SK-N-MC (cell line): Measurements from ENCODE around the gene GLYATL2.

Source experiments
- DNase-seq: peaks from one replicate; pipeline ENCODE4 v3.0.0-alpha.2; 2011; ENCODE audit warnings: low read depth, low spot score
- H3K27ac ChIP-seq: fragments of 200-600 bp; sonication (generic); 2 replicates; pipeline ENCODE4 v1.5.1; 2016; ENCODE audit warnings: mixed run types
- H3K36me3 ChIP-seq: fragments of 200-600 bp; sonication (generic); 2 replicates; pipeline ENCODE4 v1.6.1; 2017; ENCODE audit warnings: antibody characterized with exemption, low read length, mixed read lengths; ENCODE audit not compliant: insufficient read depth
- H3K4me3 ChIP-seq: fragments of 200-600 bp; sonication (generic); 2 replicates; pipeline ENCODE4 v1.5.1; 2016
- H3K9ac ChIP-seq: fragments of 200-600 bp; sonication (generic); 2 replicates; pipeline ENCODE4 v1.8.0; 2017; ENCODE audit warnings: mixed run types, mixed read lengths; ENCODE audit not compliant: insufficient read length
- H3K9me3 ChIP-seq: fragments of 200-600 bp; sonication (generic); 2 replicates; pipeline ENCODE4 v1.6.1; 2017; ENCODE audit warnings: low read depth, mild to moderate bottlenecking, antibody characterized with exemption, low read length, moderate library complexity, mixed read lengths
- EZH2 ChIP-seq: fragments of 200-600 bp; sonication (generic); IDR thresholded peaks from one replicate; pipeline ENCODE4 v1.6.1; 2017; ENCODE audit warnings: antibody characterized with exemption
- FOXP2 ChIP-seq: optimal IDR thresholded peaks from 2 replicates; pipeline ENCODE3; 2011; ENCODE audit warnings: mild to moderate bottlenecking, moderate library complexity; ENCODE audit not compliant: insufficient read depth; ENCODE audit errors: extremely low read length, control extremely low read depth
- POLR2AphosphoS5 ChIP-seq: IDR thresholded peaks from 2 replicates; pipeline ENCODE4 v1.6.1; 2012; ENCODE audit warnings: mild to moderate bottlenecking, low read depth, low read length, borderline replicate concordance

Gene GLYATL2

DNA sequence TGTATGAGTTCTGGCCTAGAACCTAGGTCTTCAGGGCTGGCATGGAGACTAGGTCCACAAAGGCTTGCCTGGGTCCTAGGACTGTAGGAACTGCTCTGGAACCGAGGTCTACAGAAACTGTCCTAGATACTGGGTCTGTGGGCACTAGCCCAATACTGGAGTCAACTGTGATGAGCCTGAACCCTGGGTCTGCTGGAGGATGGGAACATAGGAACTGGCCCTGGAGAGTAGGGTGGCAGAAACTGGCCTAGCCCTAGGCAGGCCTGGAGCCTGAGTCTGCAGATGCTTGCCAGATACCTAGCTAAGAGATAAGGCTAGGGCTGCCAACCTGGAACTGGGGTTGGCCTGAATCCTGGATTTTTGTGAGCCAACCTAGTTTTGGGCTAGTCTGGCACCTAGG is 19.2 kb upstream of the GLYATL2 start:
- no peak overlapping the region for H3K9ac ChIP-seq
- H3K4me3 ChIP-seq, result no peak overlapping the region
- H3K27ac ChIP-seq, result no peak overlapping the region
- no peaks in the 10 kb centered on the region for H3K36me3 ChIP-seq
- TF ChIP-seq EZH2 (no peak), POLR2AphosphoS5 (no peak), FOXP2 (no peak)
- no peaks in the 10 kb centered on the region for H3K9me3 ChIP-seq
- DNase-seq, result no peak

DNA sequence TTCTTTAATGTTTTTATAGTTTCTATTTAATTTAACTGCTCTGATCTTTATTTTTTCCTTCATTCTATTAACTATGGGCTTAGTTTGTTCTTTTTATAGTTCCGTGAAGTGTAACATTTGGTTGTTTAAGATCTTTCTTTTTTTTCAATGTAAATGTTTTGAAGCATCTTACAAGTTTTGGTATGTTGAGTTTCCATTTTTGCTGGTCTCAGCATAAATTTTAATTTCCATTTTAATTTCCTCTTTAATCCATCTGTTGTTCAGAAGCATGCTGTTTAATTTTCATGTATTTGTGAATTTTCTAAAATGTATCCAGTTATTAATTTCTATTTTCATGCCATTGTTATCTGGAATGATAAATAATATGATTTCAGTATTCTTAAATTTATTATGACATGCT is 17.0 kb upstream of the GLYATL2 start:
- H3K9ac ChIP-seq, result no peak overlapping the region
- no peak overlapping the region for H3K27ac ChIP-seq
- no peak for TF ChIP-seq FOXP2
- no peak for TF ChIP-seq POLR2AphosphoS5
- no peak for TF ChIP-seq EZH2
- no peak for DNase-seq
- H3K9me3 ChIP-seq, result no peaks in the 10 kb centered on the region
- no peaks in the 10 kb centered on the region for H3K36me3 ChIP-seq
- no peak overlapping the region for H3K4me3 ChIP-seq

DNA sequence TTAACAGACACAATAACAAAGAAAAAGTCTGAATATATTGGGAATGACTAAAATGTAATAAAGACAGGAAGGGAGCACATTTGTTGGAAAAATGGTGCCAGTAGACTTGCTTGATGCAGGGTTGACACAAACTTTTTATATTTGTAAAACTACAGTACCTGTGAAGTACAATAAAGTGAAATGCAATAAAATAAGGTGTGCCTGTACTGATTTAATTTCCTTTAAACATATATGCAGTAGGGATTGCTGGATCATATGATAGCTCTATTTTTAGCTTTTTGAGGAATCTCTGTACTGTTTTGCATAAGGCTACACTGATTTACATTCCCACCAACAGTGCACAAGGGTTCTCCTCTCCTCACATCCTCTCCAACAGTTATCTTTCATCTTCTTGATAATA is 12.3 kb upstream of the GLYATL2 start:
- Histone ChIP-seq H3K27ac (no peak overlapping the region), H3K9me3 (no peaks in the 10 kb centered on the region)
- DNase-seq, result no peak

DNA sequence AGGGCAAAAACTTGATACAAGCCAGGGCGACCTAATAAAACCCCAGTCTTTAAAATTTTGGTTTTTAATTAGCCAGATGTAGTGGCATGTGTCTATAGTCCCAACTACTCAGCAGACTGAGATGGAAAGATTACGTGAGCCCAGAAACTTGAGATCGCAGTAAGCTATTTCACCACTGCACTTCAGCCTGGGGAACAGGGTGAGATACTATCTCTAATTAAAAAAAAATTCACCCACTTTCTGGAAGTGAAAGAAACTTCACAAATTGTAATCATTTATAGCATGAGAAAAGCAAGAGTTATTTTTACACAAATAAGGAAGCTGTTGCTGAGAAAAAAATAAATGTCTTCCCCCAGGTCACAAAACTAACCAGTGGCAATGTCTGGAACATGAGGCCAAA is 882 bp upstream of the GLYATL2 start:
- no peaks in the 10 kb centered on the region for H3K9me3 ChIP-seq

More for the DNA sequence above, 12.3 kb upstream of the GLYATL2 start:
- Histone ChIP-seq H3K4me3 (no peak overlapping the region), H3K9ac (no peak overlapping the region), H3K36me3 (no peaks in the 10 kb centered on the region)
- TF ChIP-seq EZH2, result no peak
- no peak for TF ChIP-seq FOXP2

DNA sequence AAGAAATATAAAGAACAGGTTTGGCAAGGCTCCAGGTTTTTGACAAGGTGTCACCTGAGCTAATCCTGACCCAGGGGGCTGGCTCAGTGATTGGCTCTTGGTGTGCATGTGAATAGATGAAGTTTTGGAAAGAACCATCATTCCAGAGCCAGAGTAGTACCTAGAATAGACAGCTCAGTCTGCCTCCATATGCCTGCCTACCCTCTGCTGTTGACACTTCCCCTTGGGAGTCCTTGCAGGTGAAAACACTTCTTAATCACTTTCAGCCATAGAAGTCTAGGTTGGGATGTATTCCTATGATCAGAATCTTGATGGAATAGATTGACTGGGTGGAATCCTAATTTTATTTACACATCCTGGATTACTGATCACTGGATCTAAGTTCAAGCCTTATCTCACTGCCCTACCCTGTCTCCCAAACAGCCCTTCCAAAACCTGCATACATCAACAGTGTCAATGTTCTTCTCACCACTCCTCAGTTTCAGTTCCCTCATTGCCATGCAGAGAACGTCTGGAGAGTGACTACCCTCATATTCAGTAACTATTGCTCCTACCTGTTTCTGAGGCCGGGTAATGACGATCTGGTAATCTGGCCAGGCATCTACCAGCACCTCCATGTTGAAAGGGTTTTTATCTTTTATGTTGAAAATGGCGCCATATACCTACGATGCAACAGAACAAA is 6.7 kb downstream of the GLYATL2 start:
- no peak for DNase-seq
- no peak overlapping the region for H3K9ac ChIP-seq
- TF ChIP-seq POLR2AphosphoS5 (no peak), FOXP2 (no peak), EZH2 (no peak)
- H3K9me3 ChIP-seq, result no peaks in the 10 kb centered on the region
- H3K4me3 ChIP-seq, result no peak overlapping the region
- H3K27ac ChIP-seq, result no peak overlapping the region
- H3K36me3 ChIP-seq, result no peaks in the 10 kb centered on the region

More for the DNA sequence above, 882 bp upstream of the GLYATL2 start:
- Histone ChIP-seq H3K36me3 (no peaks in the 10 kb centered on the region), H3K4me3 (0 out of 2 replicates have a peak overlapping the region, but pooled peaks have one; percentile 26), H3K9ac (no peak overlapping the region), H3K27ac (no peak overlapping the region)
- DNase-seq, result peak; percentile 22
- no peak for TF ChIP-seq POLR2AphosphoS5
- no peak for TF ChIP-seq FOXP2
- TF ChIP-seq EZH2, result no peak

DNA sequence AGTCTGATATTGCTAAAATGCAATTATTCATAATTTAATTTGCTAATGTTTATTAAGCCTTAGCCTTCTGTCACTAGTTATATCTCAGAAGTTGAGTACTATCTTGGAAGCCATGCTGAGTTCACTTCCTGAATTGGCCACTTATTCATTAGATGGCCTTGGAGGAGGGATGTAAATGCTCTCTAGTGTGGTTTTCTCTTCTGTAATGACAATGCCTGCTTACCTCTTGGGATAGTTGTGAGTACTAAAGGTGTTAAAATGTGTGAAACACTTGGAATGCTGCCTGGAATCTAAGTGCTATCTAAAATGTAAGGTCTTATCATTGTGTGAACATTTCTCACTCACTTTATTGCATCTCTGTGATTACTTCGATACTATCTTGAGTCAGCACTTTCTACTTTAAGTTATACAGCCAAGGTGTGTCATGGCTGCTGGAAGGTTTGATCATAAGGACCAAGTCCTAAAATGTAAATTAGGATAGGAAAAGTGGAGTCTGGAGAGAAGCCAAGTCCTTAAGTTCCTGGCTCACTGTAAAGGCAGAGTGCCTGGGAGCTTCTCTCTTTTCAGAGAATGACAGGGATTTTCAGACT is 12.4 kb downstream of the GLYATL2 start:
- DNase-seq, result no peak
- no peak for TF ChIP-seq EZH2
- H3K9ac ChIP-seq, result no peak overlapping the region
- no peaks in the 10 kb centered on the region for H3K9me3 ChIP-seq
- H3K27ac ChIP-seq, result no peak overlapping the region
- H3K4me3 ChIP-seq, result no peak overlapping the region
- no peaks in the 10 kb centered on the region for H3K36me3 ChIP-seq

DNA sequence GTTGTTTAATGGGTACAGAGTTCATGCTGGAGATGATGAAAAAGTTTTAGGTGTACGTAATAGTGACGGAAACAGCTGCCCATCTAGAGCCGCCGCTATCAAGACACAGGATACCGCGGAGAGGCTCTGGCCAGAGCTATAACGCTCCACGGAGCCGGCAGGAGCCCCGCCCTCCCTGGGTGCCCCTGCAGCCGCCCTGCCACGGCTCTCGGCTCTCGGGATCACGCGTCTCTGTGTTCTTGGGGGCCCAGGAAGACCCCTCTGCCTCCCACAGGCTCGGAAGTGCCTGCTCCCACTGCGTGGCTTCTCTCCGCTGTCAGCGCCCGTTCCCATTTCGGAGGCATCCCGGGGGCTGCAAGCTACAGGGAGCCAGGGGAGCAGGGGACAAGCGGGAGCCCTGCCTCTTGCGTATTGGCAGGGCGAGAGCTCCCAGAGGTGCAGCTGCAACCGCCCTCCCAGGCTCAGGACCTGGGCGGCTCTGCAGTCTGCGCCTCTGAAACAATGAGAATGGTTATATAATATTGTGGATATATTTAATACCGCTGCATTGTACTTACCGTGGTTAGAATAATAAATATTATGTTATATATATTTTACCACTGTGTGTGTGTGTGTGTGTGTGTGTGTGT is 13.7 kb downstream of the GLYATL2 start:
- no peak for DNase-seq
- Histone ChIP-seq H3K4me3 (no peak overlapping the region), H3K36me3 (no peaks in the 10 kb centered on the region), H3K27ac (no peak overlapping the region), H3K9ac (no peak overlapping the region), H3K9me3 (no peaks in the 10 kb centered on the region)
- no peak for TF ChIP-seq FOXP2
- no peak for TF ChIP-seq POLR2AphosphoS5
- no peak for TF ChIP-seq EZH2

DNA sequence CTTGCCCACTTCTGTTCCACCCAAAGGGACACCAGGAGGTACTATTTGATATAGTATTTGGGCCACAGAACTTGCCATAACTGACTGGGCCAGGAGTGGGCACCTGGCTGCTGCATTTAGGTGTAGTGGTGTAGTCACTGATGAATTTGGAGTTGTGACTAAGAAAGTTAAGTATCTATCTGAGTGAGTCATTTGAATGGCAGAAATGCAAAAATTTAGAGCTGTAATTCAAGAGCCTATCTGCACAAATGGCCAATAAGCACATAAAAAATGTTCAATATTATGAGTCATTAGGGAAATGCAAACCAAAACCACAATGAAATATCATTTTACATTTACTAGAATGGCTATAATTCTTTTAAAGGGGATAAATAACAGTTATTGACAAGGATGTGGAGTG is 14.7 kb downstream of the GLYATL2 start:
- H3K36me3 ChIP-seq, result no peaks in the 10 kb centered on the region
- no peak overlapping the region for H3K4me3 ChIP-seq
- no peak for DNase-seq
- H3K27ac ChIP-seq, result no peak overlapping the region
- no peak for TF ChIP-seq POLR2AphosphoS5
- no peak for TF ChIP-seq FOXP2
- no peak for TF ChIP-seq EZH2
- no peaks in the 10 kb centered on the region for H3K9me3 ChIP-seq
- H3K9ac ChIP-seq, result no peak overlapping the region
